ENCODE data around the gene RMC1.

The RMC1 gene

DNA sequence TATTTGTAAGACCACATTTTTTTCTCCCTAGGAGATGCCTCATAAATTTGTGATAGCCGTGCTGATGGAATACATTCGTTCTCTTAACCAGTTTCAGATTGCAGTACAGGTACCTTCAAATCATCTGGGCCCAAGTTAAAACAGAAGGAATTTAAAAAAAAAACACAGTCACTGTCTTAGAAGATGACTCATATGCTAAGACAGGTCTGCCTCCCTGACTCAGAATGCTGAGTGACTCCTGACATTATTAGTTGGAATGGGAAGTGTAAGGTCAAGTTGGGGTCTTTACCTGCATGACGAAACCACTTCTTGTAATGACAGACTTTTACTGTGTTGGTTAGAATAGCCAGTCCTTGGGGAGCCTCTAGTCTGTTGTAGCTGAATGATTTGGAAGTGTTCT lies 26.3 kb downstream of the RMC1 start:
- TF ChIP-seq, protein P1, sequence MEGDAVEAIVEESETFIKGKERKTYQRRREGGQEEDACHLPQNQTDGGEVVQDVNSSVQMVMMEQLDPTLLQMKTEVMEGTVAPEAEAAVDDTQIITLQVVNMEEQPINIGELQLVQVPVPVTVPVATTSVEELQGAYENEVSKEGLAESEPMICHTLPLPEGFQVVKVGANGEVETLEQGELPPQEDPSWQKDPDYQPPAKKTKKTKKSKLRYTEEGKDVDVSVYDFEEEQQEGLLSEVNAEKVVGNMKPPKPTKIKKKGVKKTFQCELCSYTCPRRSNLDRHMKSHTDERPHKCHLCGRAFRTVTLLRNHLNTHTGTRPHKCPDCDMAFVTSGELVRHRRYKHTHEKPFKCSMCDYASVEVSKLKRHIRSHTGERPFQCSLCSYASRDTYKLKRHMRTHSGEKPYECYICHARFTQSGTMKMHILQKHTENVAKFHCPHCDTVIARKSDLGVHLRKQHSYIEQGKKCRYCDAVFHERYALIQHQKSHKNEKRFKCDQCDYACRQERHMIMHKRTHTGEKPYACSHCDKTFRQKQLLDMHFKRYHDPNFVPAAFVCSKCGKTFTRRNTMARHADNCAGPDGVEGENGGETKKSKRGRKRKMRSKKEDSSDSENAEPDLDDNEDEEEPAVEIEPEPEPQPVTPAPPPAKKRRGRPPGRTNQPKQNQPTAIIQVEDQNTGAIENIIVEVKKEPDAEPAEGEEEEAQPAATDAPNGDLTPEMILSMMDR (IDR thresholded peaks at IDR 0.05; ENCODE audit: borderline replicate concordance, control extremely low read depth, extremely low read depth, insufficient read depth, missing control alignments): no peak
- in situ Hi-C loops (cut with MboI; ENCODE audit: low sequenced_read_pairs, unreplicated experiment): no loop called here
- no peak for DNase-seq (ENCODE audit: low spot score)

DNA sequence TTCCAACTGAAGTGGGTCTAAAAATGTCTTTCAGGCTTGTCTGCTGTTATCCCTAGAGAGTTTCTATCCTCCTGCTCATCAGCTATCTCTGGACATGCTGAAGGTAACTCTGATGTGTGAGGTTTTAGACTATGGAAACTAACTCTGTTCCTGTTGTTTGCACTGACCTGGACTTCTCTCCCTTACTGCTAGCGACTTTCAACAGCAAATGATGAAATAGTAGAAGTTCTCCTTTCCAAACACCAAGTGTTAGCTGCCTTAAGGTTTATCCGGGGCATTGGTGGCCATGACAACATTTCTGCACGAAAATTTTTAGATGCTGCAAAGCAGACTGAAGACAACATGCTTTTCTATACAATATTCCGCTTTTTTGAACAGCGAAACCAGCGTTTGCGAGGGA lies 26.9 kb downstream of the RMC1 start:
- in situ Hi-C loops (cut with MboI; ENCODE audit: low sequenced_read_pairs, unreplicated experiment): no loop called here
- DNase-seq (ENCODE audit: low spot score): no peak
- TF ChIP-seq, protein P1 (IDR thresholded peaks at IDR 0.05; ENCODE audit: borderline replicate concordance, control extremely low read depth, extremely low read depth, insufficient read depth, missing control alignments): no peak

DNA sequence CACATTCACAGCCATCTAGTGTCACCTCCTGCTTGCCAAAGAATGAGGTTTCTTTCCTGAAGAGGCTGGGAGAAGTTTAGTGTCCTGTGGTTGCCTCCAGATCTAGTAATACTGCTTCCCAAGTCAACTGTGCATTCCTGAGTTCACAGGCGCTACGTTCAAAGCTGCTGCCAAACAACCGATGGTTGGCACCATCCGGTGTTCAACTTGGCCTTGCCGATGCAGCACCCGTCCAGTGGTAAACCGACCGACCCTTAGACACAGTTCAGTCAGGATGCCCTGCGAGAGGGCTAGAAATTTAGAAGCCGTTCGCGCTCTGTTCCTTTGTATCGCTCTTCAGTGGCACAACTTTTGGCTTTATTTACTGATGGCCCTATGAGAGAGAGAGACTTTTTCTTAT lies 28.6 kb downstream of the RMC1 start:
- TF ChIP-seq, protein P1 (IDR thresholded peaks at IDR 0.05; ENCODE audit: borderline replicate concordance, control extremely low read depth, extremely low read depth, insufficient read depth, missing control alignments): no peak
- DNase-seq (ENCODE audit: low spot score): no peak
- in situ Hi-C loops (cut with MboI; ENCODE audit: low sequenced_read_pairs, unreplicated experiment): no loop called here

DNA sequence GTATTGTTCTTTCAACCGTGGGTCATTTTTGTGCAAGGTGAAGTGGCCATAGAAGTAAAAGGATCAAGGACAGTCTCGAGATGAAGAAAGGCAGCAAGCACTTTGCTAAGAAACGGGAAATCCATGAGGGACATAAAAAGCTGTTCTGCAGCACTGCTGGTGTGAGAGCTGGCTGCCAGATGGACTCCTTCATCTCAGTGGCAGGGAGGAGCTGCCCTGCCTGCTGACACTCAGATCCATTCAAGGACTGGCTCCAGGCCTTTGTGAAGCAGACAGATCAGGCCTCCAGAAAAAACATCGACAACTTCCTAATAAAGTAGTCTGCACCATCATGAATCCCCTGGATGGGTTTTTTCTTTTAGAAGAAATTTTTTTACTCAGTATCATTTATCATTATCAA lies 29.5 kb downstream of the RMC1 start:
- in situ Hi-C loops (cut with MboI; ENCODE audit: low sequenced_read_pairs, unreplicated experiment): no loop called here
- TF ChIP-seq, protein P1 (IDR thresholded peaks at IDR 0.05; ENCODE audit: borderline replicate concordance, control extremely low read depth, extremely low read depth, insufficient read depth, missing control alignments): no peak
- DNase-seq (ENCODE audit: low spot score): no peak

DNA sequence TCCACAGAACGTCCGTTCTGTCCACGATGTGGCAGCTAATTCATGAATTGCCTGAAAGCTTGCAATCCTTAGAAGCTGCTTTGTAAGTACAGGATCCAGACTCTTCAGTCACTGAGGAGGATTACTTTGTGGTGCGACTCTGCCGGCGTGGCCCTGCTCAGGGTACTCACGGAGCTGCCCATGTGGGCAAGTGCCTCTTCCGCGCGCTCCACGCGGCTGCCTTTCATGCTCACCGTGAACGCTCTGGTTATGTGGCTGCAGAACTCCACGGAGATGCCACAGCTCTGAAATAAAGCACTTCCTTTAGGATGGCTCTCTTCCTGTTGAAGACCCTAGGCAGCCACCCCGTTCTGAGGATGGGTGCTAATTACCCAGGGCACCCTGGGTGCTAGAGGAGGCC lies 31.0 kb downstream of the RMC1 start:
- TF ChIP-seq, protein P1 (IDR thresholded peaks at IDR 0.05; ENCODE audit: borderline replicate concordance, control extremely low read depth, extremely low read depth, insufficient read depth, missing control alignments): no peak
- DNase-seq (ENCODE audit: low spot score): no peak
- in situ Hi-C loops (cut with MboI; ENCODE audit: low sequenced_read_pairs, unreplicated experiment): no loop called here

DNA sequence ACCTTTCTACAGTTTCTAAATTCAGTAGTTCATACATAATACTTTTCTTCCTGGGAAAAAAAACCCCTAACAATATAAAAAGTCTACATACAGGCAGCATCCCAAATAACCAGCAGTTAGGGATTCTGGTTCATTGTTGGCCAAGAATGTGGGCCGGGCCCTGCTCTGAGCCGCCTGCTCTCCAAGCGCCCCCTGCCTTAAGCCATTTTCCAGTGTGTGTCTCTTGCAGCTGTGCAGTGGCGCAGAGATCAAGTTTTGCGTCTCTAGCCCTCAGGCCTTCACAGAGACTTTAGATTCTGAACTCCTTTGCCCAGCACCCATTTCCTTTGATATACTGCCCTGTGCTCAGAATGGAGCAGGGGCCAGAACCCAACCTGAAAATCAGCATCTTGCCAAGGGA lies 32.9 kb downstream of the RMC1 start:
- in situ Hi-C loops (cut with MboI; ENCODE audit: low sequenced_read_pairs, unreplicated experiment): no loop called here
- no peak for DNase-seq (ENCODE audit: low spot score)
- TF ChIP-seq, protein P1 (IDR thresholded peaks at IDR 0.05; ENCODE audit: borderline replicate concordance, control extremely low read depth, extremely low read depth, insufficient read depth, missing control alignments): no peak

DNA sequence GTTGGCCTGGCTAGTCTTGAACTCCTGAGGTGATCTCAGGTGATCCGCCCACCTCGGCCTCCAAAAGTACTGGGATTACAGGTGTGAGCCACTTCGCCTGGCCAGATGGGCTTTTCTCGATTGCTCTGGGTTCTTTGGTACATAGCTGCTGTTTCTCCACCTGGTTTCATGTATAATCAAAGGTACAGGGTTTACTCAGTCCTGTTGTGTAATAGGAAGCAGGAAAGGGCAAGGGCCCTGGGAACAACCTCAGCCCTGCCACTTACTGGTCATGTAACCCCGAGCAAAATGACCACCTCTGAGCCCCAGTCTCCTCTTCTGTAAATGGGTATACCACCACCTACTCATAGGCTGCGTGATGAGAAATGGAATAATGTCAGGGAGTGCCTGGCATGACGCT lies 34.0 kb downstream of the RMC1 start:
- in situ Hi-C loops (cut with MboI; ENCODE audit: low sequenced_read_pairs, unreplicated experiment): no loop called here
- DNase-seq (ENCODE audit: low spot score): no peak
- TF ChIP-seq, protein P1 (IDR thresholded peaks at IDR 0.05; ENCODE audit: borderline replicate concordance, control extremely low read depth, extremely low read depth, insufficient read depth, missing control alignments): no peak
